ENCODE results near the gene RRBP1. TPM values are rescaled to one million over a fixed set of nuclear protein-coding genes. Genes with fewer than 3 reads are reported as not detected.

The RRBP1 gene
- total and polyA plus RNA-seq, 2 experiments from 2014 or later, result 193 to 242 TPM

DNA sequence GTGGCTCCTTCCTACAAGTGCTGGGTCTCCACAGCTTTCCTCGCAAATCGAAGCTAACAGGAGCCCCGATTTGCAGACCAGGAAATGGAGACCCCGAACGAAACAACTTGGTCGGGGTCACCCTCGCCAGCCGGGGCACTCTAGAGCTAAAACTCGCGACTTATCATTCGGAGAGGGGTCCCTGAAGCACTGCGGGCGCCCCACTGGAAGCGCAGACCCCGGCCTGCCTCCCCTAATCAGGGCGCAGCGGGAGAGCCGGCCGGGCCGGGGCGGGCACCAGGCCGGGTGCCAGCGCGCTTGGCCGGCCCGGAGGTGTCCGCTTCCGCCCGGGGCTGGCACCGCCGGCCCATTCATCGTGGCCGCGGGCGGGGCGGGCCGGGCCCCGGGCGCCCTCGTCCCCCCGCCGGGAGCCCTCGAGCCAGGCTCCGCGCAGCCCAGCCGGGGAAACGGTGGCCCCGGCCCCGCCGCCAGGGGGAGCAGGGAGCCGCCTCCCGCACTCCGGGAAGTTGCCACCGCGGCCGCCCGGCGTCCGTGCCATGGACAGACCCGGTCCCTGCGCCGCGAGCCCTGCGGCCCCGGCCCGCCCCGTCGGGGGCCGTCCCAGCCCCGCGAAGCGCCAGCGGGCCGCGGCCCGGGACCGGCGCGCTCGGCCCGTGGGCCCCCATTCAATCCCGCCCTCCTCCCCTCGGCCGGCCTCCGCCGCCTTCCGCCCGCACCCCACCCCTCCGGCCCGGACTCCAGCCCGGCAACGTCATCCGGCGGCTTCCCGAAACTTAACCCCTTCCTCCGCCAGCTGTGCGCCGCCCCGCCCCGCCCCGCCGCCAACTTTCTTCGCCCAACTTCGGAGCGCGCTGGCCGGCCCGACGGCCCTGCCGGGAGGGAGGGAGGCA lies 961 bp downstream of the RRBP1 start:
- Histone ChIP-seq H3K4me1 (ENCODE audit: insufficient read depth) (peaks cover 49% of the 10 kb centered on the region), H4K20me1 (ENCODE audit: insufficient read depth, poor library complexity, severe bottlenecking) (peaks cover 49% of the 10 kb centered on the region), H3K4me3 (peak overlapping the region; percentile 88), H3K36me3 (replicated peaks; ENCODE audit: insufficient read depth, low read depth) (no peaks in the 10 kb centered on the region), H2AFZ (no peak overlapping the region), H3K27me3 (no peaks in the 10 kb centered on the region), H3K27ac (peak overlapping the region; percentile 99), H3K79me2 (peaks cover 51% of the 10 kb centered on the region), H3K9me3 (ENCODE audit: low read depth) (no peaks in the 10 kb centered on the region), H3K4me2 (peak overlapping the region; percentile 82), H3K9me2 (replicated peaks; ENCODE audit: insufficient read depth) (no peaks in the 10 kb centered on the region)
- no peak for TF ChIP-seq EZH2 (IDR thresholded peaks at IDR 0.05; ENCODE audit: borderline replicate concordance)
- TF ChIP-seq, protein P1, sequence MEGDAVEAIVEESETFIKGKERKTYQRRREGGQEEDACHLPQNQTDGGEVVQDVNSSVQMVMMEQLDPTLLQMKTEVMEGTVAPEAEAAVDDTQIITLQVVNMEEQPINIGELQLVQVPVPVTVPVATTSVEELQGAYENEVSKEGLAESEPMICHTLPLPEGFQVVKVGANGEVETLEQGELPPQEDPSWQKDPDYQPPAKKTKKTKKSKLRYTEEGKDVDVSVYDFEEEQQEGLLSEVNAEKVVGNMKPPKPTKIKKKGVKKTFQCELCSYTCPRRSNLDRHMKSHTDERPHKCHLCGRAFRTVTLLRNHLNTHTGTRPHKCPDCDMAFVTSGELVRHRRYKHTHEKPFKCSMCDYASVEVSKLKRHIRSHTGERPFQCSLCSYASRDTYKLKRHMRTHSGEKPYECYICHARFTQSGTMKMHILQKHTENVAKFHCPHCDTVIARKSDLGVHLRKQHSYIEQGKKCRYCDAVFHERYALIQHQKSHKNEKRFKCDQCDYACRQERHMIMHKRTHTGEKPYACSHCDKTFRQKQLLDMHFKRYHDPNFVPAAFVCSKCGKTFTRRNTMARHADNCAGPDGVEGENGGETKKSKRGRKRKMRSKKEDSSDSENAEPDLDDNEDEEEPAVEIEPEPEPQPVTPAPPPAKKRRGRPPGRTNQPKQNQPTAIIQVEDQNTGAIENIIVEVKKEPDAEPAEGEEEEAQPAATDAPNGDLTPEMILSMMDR (IDR thresholded peaks at IDR 0.05; ENCODE audit: poor library complexity), result peak; percentile 46
- DNase-seq (ENCODE audit: low spot score), result peak; percentile 92
- WGBS (ENCODE audit: low lambda C conversion rate, missing lambda C conversion rate), result under 1% methylated on average over 29 of the region's 110 CpGs

DNA sequence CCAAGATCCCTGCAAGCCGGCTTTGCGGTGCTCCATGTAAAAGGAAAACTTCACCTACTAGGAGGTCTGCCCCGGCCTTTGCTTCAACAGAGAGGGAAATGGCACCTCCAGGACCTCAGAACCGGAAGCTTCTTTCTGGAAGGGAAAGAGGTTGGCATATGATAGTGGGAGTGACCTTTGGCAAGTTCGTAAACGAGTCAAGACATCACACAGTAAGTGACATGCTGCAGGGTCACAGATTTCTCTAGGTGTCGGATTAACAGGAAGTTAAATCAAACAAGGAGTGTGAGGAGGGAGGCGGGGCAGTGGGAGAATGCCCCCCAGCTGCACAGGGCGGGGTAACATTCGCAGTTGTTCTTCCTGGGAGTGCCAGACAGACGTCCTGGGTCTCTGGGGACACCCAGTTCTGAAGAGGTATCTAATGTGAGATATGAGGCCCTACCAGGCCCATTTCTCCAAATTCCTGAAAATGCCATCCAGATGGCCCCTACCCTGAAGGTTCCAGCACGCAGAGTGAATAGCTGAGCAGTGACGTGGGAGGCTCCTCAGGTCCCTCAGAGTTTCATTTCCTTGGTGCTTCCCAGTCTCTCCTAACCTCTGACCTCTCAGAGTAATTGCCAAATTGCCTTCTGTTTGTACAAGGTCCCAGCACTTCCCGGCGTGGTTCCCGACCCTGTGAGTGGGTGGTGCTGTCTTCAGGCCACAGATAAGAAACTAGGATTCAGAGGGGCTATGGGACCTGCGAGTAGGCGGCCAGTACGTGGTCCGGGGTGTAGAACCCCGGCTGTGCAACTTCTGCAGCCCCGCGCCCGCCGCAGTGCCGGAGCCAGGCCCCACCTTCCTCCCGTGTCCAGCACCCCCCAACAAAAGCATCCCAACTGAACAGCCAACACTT lies 1.9 kb downstream of the RRBP1 start:
- Histone ChIP-seq H3K9me3 (ENCODE audit: low read depth) (no peaks in the 10 kb centered on the region), H3K4me1 (ENCODE audit: insufficient read depth) (peaks cover 58% of the 10 kb centered on the region), H3K79me2 (peaks cover 59% of the 10 kb centered on the region), H3K9me2 (replicated peaks; ENCODE audit: insufficient read depth) (no peaks in the 10 kb centered on the region), H3K4me3 (peak overlapping the region; percentile 88), H2AFZ (no peak overlapping the region), H3K4me2 (peak overlapping the region; percentile 82), H3K27ac (peak overlapping the region; percentile 99), H3K27me3 (no peaks in the 10 kb centered on the region), H3K36me3 (replicated peaks; ENCODE audit: insufficient read depth, low read depth) (no peaks in the 10 kb centered on the region), H4K20me1 (ENCODE audit: insufficient read depth, poor library complexity, severe bottlenecking) (peaks cover 58% of the 10 kb centered on the region)
- WGBS (ENCODE audit: low lambda C conversion rate, missing lambda C conversion rate), result 10% methylated on average over 27 of the region's 27 CpGs
- TF ChIP-seq, protein P1 (IDR thresholded peaks at IDR 0.05; ENCODE audit: poor library complexity), result no peak
- DNase-seq (ENCODE audit: low spot score), result peak; percentile 78

DNA sequence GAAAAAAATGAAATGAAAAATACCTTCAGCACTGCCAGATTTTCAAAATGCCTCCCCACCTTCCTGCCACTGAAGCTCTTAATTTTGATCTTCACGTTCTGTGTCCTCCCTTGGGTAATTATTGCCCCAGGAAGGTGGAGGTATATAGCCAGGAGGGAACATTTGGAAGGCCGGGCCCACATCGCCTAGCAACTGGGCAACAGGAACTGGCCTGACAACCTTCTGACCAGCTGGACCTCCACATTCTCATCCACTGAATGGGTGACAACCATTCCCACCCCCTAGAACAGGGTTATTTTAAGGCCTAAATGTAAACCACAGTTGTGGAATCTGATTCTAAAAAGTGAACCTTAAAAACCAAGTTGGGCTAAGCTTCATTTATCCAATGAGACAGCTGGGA lies 3.2 kb downstream of the RRBP1 start:
- Histone ChIP-seq H3K9me2 (replicated peaks; ENCODE audit: insufficient read depth) (no peaks in the 10 kb centered on the region), H3K4me3 (no peak overlapping the region), H3K4me1 (ENCODE audit: insufficient read depth) (peaks cover 55% of the 10 kb centered on the region), H3K79me2 (peaks cover 72% of the 10 kb centered on the region), H3K9me3 (ENCODE audit: low read depth) (no peaks in the 10 kb centered on the region), H3K4me2 (peak overlapping the region; percentile 82), H3K27ac (peak overlapping the region; percentile 99), H2AFZ (no peak overlapping the region), H4K20me1 (ENCODE audit: insufficient read depth, poor library complexity, severe bottlenecking) (peaks cover 71% of the 10 kb centered on the region), H3K27me3 (no peaks in the 10 kb centered on the region), H3K36me3 (replicated peaks; ENCODE audit: insufficient read depth, low read depth) (no peaks in the 10 kb centered on the region)
- 83% methylated on average over 3 of the region's 3 CpGs for WGBS (ENCODE audit: low lambda C conversion rate, missing lambda C conversion rate)
- no peak for DNase-seq (ENCODE audit: low spot score)
- TF ChIP-seq, protein P1 (IDR thresholded peaks at IDR 0.05; ENCODE audit: poor library complexity), result no peak
- TF ChIP-seq EZH2phosphoT487 (IDR thresholded peaks at IDR 0.05; ENCODE audit: low read depth, severe bottlenecking, unreplicated experiment), result no peak
- no peak for TF ChIP-seq EZH2 (IDR thresholded peaks at IDR 0.05; ENCODE audit: borderline replicate concordance)

Measured in hepatocyte (in vitro differentiated cells).